Right forelimb (tissue), 1 donor: Measurements from ENCODE around the gene MYPN.

Experiments
- DNase-seq: peaks from one replicate; pipeline ENCODE4 v3.0.0-alpha.2; 2018

Gene MYPN

GRCh38 chr10:68092512-68092911 lies 16.8 kb upstream of the MYPN start:
- no peak for DNase-seq

GRCh38 chr10:68095153-68095552 lies 14.1 kb upstream of the MYPN start:
- DNase-seq, result no peak

- DNase-seq, result no peak
These were observed 12.3 kb upstream of the MYPN start for GRCh38 chr10:68096913-68097516.

GRCh38 chr10:68099736-68100135 lies 9.6 kb upstream of the MYPN start:
- no peak for DNase-seq

- no peak for DNase-seq
These were observed 8.2 kb upstream of the MYPN start for GRCh38 chr10:68101066-68101465.

GRCh38 chr10:68103261-68103878 lies 5.9 kb upstream of the MYPN start:
- DNase-seq, result no peak

- DNase-seq, result no peak
These were observed 5.4 kb upstream of the MYPN start for GRCh38 chr10:68103901-68104300.

- no peak for DNase-seq
These were observed 3.5 kb upstream of the MYPN start for GRCh38 chr10:68105820-68106219.

- no peak for DNase-seq
These were observed 2.6 kb upstream of the MYPN start for GRCh38 chr10:68106656-68107055.

GRCh38 chr10:68107651-68108050 lies 1.6 kb upstream of the MYPN start:
- DNase-seq, result no peak

- DNase-seq, result no peak
These were observed 1.2 kb upstream of the MYPN start for GRCh38 chr10:68108051-68108450.

GRCh38 chr10:68108653-68109052 lies 635 bp upstream of the MYPN start:
- DNase-seq, result no peak

- DNase-seq, result no peak
These were observed 739 bp downstream of the MYPN start for GRCh38 chr10:68110027-68110426.

- no peak for DNase-seq
These were observed 2.3 kb downstream of the MYPN start for GRCh38 chr10:68111584-68111983.

- no peak for DNase-seq
These were observed 3.5 kb downstream of the MYPN start for GRCh38 chr10:68112837-68113236.

- no peak for DNase-seq
These were observed 9.4 kb downstream of the MYPN start for GRCh38 chr10:68118657-68119056.

GRCh38 chr10:68121020-68121743 lies 11.9 kb downstream of the MYPN start:
- no peak for DNase-seq

- DNase-seq, result no peak
These were observed 12.6 kb downstream of the MYPN start for GRCh38 chr10:68121852-68122251.

GRCh38 chr10:68124718-68125117 lies 15.4 kb downstream of the MYPN start:
- no peak for DNase-seq

- DNase-seq, result no peak
These were observed 16.5 kb downstream of the MYPN start for GRCh38 chr10:68125772-68126171.

GRCh38 chr10:68128015-68128414 lies 18.7 kb downstream of the MYPN start:
- no peak for DNase-seq

- no peak for DNase-seq
These were observed 23.1 kb downstream of the MYPN start for GRCh38 chr10:68132391-68132790.

- DNase-seq, result no peak
These were observed 24.2 kb downstream of the MYPN start for GRCh38 chr10:68133523-68133922.

GRCh38 chr10:68135362-68135761 lies 26.1 kb downstream of the MYPN start:
- DNase-seq, result no peak
